HG02870 (cell line): Measurements from ENCODE around the gene MED20.
"Not testable (repeated sequence)": the region's sequence is repeated elsewhere in the genome, so short reads cannot be mapped to it uniquely, and the experiment has no call there.

Experiments
- ATAC-seq: cut with Tn5 transposase; IDR thresholded peaks from one replicate; pipeline ENCODE4 v1.9.1; 2021; ENCODE audit warnings: mild to moderate bottlenecking, moderate library complexity; ENCODE audit not compliant: unreplicated experiment

MED20 gene, protein sequence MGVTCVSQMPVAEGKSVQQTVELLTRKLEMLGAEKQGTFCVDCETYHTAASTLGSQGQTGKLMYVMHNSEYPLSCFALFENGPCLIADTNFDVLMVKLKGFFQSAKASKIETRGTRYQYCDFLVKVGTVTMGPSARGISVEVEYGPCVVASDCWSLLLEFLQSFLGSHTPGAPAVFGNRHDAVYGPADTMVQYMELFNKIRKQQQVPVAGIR

DNA sequence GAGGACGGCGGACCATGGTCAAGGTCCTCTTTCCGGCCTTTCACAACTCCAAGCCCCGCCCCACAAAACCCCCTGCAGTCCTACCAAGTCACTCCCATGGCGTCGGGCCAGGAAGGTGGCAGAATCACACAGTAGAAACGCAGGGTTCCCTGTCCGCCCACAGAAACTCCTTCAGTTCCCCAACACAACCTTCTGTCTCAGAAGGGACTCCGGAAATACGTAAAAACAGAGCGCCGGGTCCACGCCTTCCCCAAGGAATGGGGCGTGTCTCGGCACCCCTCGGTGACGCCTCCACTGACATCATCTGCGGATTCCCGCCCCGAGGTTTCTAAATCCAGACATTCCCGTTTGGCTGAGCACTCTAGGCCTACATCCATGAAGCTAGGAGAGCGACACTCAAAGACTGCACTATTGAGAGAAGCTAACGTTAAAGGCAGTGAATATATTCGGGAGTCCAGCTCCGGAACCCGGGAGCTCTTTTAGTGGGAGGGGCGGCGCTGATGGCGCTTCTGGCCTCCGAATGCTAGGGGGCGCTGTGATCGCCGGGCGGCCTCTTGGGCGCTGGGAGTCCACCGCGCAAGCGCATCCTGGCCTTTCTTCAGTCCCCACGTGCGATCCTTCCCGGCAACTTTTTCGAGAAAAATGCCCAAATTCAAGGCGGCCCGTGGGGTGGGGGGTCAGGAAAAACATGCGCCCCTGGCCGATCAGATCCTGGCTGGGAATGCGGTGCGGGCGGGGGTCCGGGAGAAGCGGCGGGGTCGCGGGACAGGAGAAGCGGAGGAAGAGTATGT is at the start of gene MED20, which contains the start of gene BYSL:
Gene MED20, minus strand, starts transcription at position 219 of the 791 bp plus-strand sequence. Its CDS starts 121 bp downstream, at position 98.
Gene BYSL, plus strand, starts transcription at position 579 of the 791 bp plus-strand sequence. Its CDS starts 64 bp downstream, at position 643.
- peak; percentile 86 for ATAC-seq

- no peak for ATAC-seq
Observed at GRCh38 chr6:41970436-41970846, 49.5 kb upstream of the MED20 start.

DNA sequence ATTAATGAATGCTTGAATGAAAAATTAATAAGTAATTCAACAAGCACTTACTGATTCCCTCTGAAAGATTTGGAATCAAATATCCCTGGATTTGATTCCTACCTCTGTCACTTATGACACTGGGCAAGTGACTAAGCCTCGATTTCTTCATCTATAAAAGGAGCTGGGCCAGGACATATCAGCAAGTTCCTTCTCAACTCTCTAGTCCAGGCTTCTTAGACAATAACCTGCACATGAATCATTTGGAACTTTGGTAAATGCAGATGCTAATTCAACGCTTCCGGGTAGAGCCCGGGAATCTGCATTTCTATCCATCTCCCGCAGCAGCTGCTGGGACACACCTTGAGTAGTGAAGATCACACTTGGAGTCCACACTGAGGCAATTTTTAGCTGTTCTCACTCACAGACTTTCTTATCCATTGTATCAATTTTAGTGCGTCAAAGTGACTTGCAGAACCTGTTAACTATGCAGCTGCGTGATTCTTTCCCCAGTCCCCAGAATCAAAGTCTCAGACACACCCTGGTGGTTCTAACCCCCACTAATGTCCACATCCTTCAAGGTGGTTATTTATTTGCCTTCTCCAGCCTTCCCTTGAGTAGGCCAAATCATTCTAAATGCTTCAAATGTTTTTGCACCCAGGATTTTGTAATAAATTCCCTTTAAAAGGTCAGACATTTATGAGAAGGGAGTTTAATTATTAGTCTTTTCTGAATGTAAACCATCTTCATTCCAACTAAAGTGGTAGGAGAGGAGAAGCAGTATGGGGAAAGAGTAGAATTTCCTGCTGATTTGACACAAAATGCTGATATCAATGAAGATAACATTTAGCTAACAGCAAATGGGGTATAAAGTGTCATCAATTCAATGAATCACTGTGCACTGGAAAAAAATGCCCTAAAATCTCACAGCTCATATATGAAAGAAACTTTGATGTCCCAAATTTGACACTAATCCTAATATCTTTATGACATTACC is 46.7 kb upstream of the MED20 start:
- no peak for ATAC-seq

GRCh38 chr6:41966961-41967311 is 46.0 kb upstream of the MED20 start:
- no peak for ATAC-seq

DNA sequence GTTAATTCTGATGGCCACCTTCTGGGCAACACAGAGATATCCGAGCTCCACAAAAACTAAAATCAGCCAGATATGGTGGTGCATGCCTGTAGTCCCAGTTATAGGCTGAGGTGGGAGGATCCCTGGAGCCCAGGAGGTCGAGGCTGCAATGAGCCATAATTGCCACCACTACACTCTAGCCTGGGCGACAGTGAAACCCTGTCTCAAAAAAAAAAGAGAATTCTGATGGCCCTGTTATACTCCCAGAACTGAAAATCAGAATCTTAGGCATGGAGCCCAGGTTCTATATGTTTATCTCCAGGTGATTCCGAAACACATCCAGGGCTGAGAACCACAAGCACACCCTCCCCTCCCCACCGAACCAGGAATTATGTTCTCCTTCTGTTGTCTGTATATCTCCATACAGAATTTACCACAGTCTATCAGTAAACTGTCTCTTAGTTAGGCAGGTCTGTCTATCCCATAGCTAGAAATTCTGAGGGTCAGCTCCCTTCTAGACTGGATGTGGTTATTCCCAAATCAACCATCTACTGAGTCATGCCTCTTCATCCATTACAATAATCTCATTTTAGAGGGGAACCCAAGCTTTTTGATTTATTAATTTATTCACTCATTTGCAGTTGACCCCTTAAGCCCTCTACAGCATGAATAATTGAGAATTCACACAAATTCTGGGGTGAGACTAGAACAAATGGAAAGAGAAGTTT is 45.4 kb upstream of the MED20 start:
- no peak for ATAC-seq

GRCh38 chr6:41965429-41966213 is 44.7 kb upstream of the MED20 start:
- ATAC-seq = no peak

- ATAC-seq = no peak
Observed at GRCh38 chr6:41964201-41964887, 43.4 kb upstream of the MED20 start.

DNA sequence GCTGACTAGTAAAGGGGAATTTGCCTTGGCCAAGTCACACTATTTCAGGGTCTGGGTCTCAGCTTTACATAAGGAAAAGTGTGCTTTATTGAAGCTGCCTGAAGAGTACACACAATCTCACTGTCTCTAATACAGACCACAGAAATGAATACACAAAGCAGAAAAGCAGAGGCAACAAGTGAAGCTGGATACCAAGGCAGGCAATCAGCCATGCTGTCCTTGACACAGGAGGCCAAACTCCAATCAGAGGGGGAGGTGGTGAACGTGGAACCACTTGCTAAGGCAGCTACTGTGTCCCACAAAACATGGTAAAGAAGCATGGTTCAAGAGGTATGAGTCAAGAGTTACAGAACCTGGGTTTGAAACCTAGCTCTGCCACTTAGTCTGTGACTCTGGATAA is 42.4 kb upstream of the MED20 start:
- ATAC-seq = no peak

GRCh38 chr6:41960028-41960427 is 39.1 kb upstream of the MED20 start:
- no peak for ATAC-seq

DNA sequence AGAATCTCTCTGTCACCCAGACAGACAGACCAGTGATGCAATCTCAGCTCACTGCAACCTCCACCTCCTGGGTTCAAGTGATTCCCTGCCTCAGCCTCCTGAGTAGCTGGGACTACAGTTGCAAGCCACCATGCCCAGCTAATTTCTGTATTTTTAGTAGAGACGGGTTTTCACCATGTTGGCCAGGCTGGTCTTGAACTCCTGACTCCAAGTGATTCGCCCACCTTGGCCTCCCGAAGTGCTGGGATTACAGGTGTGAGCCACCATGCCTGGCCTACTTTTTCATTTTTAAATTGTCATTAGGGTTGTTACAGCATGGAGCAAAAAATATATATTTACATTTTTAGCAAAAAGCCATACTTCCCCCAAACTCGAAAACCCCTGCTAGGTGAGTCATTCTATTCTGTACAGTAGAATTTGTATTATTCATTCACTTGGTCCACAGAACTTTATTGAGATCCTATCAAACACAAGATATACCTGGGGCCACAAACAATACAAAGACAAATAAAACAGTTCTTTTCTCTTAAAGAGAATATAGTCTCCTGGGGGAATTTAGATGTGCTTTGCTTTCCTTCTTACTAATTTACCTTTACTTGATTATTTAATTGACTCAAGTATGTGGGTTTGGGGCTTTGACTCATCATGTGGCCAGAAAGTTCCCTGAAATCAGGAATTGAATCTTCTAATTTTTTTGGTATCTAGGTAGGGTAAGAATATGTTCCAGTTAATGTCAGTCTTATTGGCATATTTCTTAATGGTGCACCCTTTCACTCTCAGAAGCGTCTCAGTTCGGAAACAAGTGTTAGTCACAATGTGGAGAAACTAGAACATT is 37.3 kb upstream of the MED20 start:
- ATAC-seq = no peak

- ATAC-seq = no peak
Observed at GRCh38 chr6:41957117-41957516, 36.2 kb upstream of the MED20 start.

DNA sequence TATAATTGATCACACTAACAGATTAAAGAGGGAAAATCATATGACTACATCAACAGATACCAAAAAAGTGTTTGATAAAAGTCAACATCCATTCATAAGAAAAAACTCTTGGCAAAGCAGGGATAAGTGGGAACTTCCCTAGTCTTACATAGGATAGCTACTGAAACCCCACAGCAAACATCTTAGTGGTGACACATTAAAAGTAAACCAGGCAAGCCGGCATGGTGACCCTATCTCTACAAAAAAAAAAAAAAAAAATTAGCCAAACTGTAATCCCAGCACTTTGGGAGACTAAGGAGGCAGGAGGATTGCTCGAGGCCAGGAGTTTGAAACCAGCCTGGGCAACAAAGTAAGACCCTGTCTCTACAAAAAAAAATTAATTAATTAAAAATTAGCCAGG is 34.5 kb upstream of the MED20 start:
- ATAC-seq = no peak

DNA sequence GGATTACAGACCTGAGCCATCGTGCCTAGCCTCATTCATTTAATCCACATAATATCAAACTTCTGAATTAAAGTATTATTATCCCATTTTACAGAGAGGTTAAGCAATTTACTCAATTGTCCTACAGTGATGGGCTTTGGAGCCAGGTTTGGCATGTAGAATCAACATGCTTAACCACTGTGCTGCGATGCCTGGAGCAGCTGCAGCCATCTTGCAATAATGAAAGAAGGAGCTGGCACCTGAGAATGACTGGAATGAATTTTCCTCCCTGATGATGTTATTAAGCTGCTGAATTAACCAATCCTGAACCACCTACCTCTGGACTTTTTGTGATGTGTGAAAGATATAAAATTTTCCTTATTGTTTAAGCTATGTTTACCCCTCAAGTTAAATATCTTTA is 33.7 kb upstream of the MED20 start:
- ATAC-seq = no peak

DNA sequence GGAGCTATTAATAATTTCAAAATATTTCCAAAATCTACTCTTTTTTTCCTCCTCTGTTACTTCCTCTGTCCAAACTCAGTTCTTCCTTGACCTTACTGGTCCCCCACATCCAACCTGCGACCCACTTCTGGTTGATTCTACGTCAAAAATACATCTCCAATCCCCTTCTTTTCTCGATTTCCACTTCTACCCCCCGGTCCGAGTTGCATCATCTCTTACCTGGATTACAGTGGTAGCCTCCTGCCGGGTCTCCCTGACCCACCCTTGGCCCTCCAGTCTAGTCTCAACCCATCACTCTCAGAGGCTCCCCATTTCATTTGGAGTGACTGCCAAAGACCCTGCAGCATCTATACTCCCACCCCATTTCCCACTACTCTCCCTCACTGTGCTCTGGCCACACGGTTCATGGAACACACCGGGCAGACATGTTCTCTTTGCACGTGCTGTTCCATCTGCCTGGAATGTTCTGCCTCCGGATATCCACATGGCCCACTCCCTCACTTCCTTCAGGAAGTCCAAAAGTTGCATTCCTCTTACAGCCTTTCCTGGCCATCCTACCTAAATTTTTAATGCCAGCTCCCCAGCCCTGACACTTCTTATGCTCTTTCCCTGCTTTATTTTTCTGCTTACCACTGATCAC is 26.8 kb upstream of the MED20 start:
- no peak for ATAC-seq

DNA sequence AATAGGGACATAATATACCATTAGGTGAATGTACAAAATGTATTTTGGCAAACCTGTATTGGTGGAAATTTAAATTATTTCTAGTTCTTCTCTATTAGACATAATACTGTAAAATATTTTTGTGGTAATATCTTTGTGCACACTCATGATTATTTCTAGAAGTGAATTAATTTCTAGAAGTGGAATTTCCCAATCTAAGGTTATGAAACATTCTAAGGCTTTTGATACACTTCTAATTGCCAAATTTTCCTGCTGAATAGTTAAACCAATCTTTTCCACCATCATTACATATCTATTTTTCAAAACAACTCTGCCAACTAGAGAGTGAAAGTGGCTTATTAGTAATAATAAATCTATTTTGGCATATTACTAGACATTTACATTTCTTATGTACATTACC is 22.5 kb upstream of the MED20 start:
- no peak for ATAC-seq

DNA sequence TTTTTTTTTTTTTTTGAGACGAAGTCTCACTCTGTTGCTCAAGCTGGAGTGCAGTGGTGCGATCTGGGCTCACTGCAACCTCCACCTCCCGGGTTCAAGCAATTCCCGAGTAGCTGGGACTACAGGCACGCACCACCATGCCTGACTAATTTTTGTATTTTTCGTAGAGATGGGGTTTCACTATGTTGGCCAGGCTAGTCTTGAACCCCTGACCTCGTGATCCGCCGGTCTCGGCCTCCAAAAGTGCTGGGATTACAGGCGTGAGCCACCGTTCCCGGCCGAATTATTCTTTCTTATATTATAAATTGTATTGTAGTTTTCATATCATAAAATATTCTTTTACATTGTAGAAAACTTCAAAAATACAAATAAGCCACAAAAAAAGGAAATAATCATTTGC is 21.9 kb upstream of the MED20 start:
- not testable (repeated sequence) for ATAC-seq

GRCh38 chr6:41942067-41942851 is 21.3 kb upstream of the MED20 start:
- no peak for ATAC-seq
